Measurements from ENCODE around the gene NR5A2.

NR5A2 gene

GRCh38 chr1:200029822-200030152 lies 2.3 kb downstream of the NR5A2 start:
- H3K9ac ChIP-seq, result no peak overlapping the region
- H3K4me2 ChIP-seq (ENCODE audit: low read length), result no peak overlapping the region
- H3K9me3 ChIP-seq (ENCODE audit: control insufficient read depth, low read length), result no peaks in the 10 kb centered on the region
- H3K79me2 ChIP-seq, result no peaks in the 10 kb centered on the region
- H3K4me1 ChIP-seq, result no peaks in the 10 kb centered on the region
- peaks cover 3% of the 10 kb centered on the region for H3K27me3 ChIP-seq (ENCODE audit: control insufficient read depth, insufficient read depth, low read length)
- H3K27ac ChIP-seq, result no peak overlapping the region
- no peak overlapping the region for H2AFZ ChIP-seq
- no peaks in the 10 kb centered on the region for H3K36me3 ChIP-seq (ENCODE audit: control insufficient read depth, insufficient read depth, low read length)
- H3K4me3 ChIP-seq (ENCODE audit: low read depth, low read length), result no peak overlapping the region
- no peak for TF ChIP-seq CTCF (IDR thresholded peaks at IDR 0.05)

DNA sequence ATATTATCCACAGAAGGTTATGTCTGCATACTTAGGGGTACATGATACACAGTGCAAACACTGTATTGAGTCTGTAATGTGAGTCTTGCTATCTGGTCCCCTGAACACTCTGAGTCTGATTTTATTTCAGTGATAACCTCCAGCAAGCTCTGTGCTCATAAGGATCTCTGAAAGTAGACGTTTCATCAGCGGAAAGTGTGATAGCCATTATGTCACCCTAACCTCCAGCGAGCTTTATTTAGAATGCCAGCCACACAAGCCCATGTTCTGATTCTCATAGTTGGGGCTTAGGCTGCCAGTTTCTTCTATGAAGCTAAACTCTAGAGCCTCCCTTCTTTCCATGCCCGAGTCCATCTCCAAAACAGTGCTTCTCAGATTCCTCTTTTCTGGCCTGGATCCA lies 3.3 kb downstream of the NR5A2 start:
- Histone ChIP-seq H2AFZ (no peak overlapping the region), H3K79me2 (no peaks in the 10 kb centered on the region), H3K27me3 (ENCODE audit: control insufficient read depth, insufficient read depth, low read length) (peaks cover 7% of the 10 kb centered on the region), H3K9me3 (ENCODE audit: control insufficient read depth, low read length) (no peaks in the 10 kb centered on the region), H3K27ac (no peak overlapping the region), H3K4me1 (no peaks in the 10 kb centered on the region), H3K9ac (no peak overlapping the region), H3K4me3 (ENCODE audit: low read depth, low read length) (no peak overlapping the region), H3K4me2 (ENCODE audit: low read length) (no peak overlapping the region), H3K36me3 (ENCODE audit: control insufficient read depth, insufficient read depth, low read length) (no peaks in the 10 kb centered on the region)
- no peak for TF ChIP-seq CTCF (IDR thresholded peaks at IDR 0.05)

DNA sequence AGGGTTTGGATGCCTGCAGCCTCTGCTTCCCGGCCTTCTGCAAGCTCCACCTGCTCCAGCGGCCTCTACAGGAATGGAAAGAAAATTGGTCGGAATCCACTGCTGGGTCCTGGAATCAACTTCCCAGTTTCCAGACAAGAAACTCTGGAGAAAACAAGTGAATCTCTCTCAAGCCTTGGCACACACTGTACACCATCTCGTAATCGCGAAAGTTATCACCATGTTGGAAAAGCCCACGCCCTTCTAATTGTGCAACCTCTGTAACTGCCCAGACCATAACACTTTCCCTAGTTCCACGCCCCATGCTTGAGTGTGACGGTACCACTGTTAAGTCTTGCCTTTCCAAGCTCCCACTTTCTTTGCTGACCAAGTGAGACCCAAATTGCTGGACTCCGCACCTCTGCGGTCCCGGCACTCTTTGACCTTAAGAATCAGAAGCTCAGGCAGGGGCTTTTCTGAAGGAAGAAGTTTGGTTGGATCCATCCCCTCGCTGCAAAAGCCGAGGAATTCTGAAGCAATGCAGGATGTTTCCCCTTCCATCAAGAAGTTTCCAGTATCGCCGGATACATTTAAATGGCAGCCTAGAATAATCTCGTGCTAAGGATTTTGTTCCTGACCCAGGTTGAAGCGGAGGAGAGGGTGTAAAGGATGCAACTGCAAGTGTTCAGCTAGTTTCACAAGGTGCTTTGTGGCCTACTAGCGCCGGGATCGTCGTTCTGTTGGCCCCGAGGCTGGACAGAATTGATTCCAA lies 6.2 kb downstream of the NR5A2 start:
- no peaks in the 10 kb centered on the region for H3K36me3 ChIP-seq (ENCODE audit: control insufficient read depth, insufficient read depth, low read length)
- H3K4me1 ChIP-seq, result no peaks in the 10 kb centered on the region
- no peaks in the 10 kb centered on the region for H3K9me3 ChIP-seq (ENCODE audit: control insufficient read depth, low read length)
- no peaks in the 10 kb centered on the region for H3K79me2 ChIP-seq
- no peak overlapping the region for H2AFZ ChIP-seq
- H3K4me2 ChIP-seq (ENCODE audit: low read length), result no peak overlapping the region
- H3K9ac ChIP-seq, result no peak overlapping the region
- TF ChIP-seq CTCF (IDR thresholded peaks at IDR 0.05), result no peak
- no peak overlapping the region for H3K4me3 ChIP-seq (ENCODE audit: low read depth, low read length)
- H3K27ac ChIP-seq, result no peak overlapping the region
- H3K27me3 ChIP-seq (ENCODE audit: control insufficient read depth, insufficient read depth, low read length), result peaks cover 8% of the 10 kb centered on the region

GRCh38 chr1:200034262-200034557 lies 6.7 kb downstream of the NR5A2 start:
- H3K27ac ChIP-seq, result no peak overlapping the region
- no peak overlapping the region for H3K9ac ChIP-seq
- no peaks in the 10 kb centered on the region for H3K79me2 ChIP-seq
- no peak for TF ChIP-seq CTCF (IDR thresholded peaks at IDR 0.05)
- no peaks in the 10 kb centered on the region for H3K9me3 ChIP-seq (ENCODE audit: control insufficient read depth, low read length)
- H3K4me3 ChIP-seq (ENCODE audit: low read depth, low read length), result no peak overlapping the region
- H3K4me1 ChIP-seq, result no peaks in the 10 kb centered on the region
- peaks cover 10% of the 10 kb centered on the region for H3K27me3 ChIP-seq (ENCODE audit: control insufficient read depth, insufficient read depth, low read length)
- H2AFZ ChIP-seq, result no peak overlapping the region
- H3K4me2 ChIP-seq (ENCODE audit: low read length), result no peak overlapping the region
- no peaks in the 10 kb centered on the region for H3K36me3 ChIP-seq (ENCODE audit: control insufficient read depth, insufficient read depth, low read length)

DNA sequence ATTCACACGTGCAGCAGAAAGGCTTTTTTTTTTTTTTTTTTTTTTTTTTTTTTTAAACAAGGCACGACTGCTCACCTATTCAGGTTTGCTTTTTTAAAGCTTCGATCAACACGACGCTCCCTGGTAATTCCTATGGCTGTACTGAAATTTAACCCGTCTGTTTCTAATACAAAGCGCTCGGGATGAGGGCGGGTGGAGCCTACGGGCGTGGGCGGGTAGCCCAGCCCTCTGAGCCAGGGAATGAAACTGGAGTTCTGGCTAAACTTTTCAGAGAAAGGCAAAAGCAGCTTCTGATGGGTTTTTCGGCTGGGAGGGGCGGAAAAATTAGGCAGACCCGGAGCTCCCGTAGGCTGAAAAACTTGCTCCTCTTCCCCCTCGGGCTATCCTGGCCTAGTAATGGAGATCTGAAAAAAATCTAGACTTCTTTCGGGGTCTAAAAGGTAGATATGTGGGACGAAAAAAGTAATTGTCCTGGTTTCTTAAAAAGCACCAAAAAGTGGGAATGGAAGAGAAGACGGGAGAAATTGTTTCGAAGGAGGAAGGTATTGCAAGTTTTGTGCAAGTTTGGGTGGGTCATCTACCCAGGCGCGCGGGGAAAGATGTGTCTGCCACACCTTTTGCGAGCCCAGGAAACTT lies 7.4 kb downstream of the NR5A2 start:
- H3K36me3 ChIP-seq (ENCODE audit: control insufficient read depth, insufficient read depth, low read length), result no peaks in the 10 kb centered on the region
- no peak for TF ChIP-seq CTCF (IDR thresholded peaks at IDR 0.05)
- H3K4me3 ChIP-seq (ENCODE audit: low read depth, low read length), result peak overlapping the region; percentile 23
- no peaks in the 10 kb centered on the region for H3K79me2 ChIP-seq
- peaks cover 15% of the 10 kb centered on the region for H3K27me3 ChIP-seq (ENCODE audit: control insufficient read depth, insufficient read depth, low read length)
- H3K9me3 ChIP-seq (ENCODE audit: control insufficient read depth, low read length), result no peaks in the 10 kb centered on the region
- H3K4me1 ChIP-seq, result no peaks in the 10 kb centered on the region
- no peak overlapping the region for H3K9ac ChIP-seq
- H3K4me2 ChIP-seq (ENCODE audit: low read length), result peak overlapping the region; percentile 18
- H3K27ac ChIP-seq, result no peak overlapping the region
- H2AFZ ChIP-seq, result no peak overlapping the region

All from parathyroid adenoma (tissue), 2 donors.